Stimulated activated CD8-positive, alpha-beta memory T cell treated with anti-CD3 and anti-CD28 coated beads, Interleukin-15, amount 100 ng/mL, for 48 hours (primary cell): Measurements from ENCODE around the gene SLC12A3.
"Not testable (repeated sequence)": the region's sequence is repeated elsewhere in the genome, so short reads cannot be mapped to it uniquely, and the experiment has no call there.

ENCODE experiments used
- DNase-seq, 2 donors: peaks; one replicate each; pipeline ENCODE4 v3.0.0-alpha.2; 2020; ENCODE audit warnings: low read depth in 2 of 2

SLC12A3 gene

DNA sequence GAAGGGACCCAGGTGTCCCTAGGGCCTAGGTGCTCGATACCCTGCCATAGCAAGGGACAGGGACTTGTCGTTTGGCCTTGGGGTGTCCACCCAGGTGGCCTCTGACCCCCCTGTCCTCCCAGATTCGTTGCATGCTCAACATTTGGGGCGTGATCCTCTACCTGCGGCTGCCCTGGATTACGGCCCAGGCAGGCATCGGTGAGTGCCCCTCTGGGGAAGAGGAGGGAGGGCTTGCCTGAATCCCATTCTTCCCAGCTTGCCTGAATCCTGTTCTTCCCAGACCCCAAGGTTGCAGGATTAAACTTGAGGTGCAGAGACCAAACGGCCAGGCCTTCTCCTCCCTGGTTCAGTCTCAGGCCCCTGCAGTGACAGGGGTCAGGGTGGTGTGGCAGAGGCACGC, 3.2 kb downstream of the SLC12A3 start:
- DNase-seq: no peak

DNA sequence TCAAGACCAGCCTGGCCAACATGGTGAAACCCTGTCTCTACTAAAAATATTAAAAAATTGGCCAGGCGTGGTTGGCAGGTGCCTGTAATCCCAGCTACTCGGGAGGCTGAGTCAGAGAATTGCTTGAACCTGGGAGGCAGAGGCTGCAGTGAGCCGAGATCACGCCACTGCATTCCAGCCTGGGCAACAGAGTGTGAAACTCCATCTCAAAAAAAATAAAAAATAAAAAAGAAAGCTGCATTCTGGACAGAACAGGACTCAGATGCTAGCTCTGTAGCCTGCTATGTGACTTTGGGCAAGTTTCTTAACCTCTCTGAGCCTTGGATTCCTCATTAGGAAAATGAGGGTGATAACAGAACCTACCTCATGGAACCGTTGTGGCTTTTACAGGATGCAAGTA, 3.8 kb downstream of the SLC12A3 start:
- DNase-seq: not testable (repeated sequence)

DNA sequence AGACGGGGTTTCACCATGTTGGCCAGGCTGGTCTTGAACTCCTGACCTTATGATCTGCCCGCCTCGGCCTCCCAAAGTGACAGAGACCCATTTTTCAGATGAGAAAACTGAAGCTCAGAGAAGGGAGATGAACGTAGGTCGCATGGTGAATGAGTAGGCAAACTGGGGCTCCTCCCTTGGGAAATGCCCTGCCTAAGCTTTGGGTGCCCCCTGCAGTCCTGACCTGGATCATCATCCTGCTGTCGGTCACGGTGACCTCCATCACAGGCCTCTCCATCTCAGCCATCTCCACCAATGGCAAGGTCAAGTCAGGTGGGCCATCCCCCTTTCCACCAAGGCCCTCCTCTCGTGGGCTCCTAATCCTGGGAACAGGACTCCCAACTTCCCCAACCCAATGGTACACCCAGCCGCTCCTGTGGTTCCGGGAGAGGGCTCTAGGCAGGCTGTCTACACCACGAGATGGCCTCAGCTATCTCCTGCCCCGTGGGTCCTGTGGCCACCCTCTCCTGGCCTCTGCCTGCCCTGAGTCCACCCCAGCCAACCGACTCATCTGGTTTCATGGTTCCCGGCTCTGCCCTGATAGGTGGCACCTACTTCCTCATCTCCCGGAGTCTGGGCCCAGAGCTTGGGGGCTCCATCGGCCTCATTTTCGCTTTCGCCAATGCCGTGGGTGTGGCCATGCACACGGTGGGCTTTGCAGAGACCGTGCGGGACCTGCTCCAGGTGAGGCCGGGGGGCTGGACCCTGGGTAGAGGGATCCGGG, 4.7 kb downstream of the SLC12A3 start:
- DNase-seq: peak in 1 of 2 donors; percentile 23

DNA sequence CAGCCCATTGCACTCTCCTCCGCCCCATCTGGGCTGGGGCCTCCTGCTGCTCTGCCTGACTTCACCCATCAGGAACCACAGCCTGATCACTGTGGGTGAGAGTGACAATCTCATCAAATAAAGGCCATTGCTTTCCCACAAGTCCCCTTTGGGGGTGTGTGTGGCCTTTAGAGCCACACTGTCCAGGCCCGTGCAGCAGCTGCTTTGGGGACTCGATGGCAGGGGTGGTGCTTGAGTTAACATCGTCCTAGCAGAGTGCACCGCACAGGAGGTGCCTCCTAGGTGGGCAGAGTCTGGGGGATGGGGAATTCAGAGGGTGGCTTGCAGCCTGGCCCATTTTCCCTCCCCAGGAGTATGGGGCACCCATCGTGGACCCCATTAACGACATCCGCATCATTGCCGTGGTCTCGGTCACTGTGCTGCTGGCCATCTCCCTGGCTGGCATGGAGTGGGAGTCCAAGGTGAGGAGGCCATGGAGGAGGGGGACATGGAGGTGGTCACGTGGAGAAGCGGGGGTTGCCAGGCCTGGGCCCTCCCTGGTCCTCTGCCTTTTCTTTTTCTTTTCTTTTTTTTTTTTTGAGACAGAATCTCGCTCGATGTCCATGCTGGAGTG, 5.4 kb downstream of the SLC12A3 start:
- DNase-seq: no peak

DNA sequence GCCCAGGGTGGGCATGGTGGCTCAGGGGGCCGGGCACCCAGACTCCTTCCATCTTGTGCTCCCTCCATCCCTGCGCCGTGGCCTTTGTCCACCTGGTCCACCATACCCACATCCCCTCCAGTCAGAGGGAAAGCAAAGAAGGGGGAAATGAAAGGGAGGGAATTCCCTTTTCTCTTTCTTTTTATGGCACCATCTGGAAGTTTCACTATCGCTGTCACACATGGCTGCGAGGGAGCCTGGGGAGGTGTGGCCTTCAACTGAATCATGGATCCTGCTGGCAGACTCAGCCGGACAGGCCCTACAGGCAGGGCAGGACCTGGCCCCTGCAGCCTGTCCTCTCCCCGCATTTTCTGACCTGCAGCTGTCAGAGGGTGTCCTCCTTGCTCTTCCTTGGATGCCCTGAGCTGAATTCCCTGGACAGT, 6.2 kb downstream of the SLC12A3 start:
- DNase-seq: no peak

DNA sequence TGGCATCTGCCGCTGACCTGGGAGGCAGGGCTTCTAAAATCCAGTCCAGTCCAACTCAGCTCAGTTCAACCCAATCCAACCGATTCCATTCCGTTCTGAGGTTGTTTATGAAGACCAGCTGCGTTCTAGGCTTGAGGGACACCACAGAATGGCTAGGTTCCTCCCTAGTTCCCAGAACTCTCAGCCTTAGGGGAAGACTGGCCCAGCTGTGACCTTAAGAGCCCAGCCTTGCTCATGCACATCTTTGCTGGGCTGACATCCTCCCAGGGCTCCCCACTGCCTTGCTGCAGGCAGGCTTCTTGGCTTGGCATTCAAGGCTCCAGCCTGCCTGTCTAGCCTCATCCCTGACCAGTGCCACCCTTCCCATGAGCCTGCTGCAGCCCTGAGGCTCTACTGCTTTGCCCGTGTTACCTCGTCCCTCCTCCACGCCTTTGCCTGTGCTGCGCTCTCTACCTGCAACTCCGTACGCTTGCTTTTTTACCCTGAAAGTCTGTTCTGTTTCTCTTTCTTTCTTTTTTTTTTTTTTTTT, 7.9 kb downstream of the SLC12A3 start:
- no peak for DNase-seq

DNA sequence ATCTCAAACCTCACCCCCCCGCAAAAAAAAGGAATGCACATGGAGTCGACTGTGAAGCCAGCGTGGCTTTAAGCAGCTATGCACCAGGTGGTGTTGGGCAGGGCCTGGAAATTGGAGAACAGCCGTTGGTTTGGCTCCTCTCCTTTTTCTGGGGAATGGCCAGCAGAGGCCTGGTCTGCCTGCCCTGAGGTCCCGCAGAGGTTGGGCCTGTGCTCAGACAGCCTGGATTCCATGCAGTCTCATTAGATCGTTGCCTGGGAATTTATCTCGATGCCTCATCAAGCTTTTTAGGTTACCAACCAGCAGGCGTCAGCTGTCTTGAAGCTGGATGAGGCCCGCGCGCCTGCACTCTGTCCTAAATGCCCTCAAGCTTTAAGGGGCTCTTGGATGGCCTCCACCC, 9.8 kb downstream of the SLC12A3 start:
- no peak for DNase-seq

DNA sequence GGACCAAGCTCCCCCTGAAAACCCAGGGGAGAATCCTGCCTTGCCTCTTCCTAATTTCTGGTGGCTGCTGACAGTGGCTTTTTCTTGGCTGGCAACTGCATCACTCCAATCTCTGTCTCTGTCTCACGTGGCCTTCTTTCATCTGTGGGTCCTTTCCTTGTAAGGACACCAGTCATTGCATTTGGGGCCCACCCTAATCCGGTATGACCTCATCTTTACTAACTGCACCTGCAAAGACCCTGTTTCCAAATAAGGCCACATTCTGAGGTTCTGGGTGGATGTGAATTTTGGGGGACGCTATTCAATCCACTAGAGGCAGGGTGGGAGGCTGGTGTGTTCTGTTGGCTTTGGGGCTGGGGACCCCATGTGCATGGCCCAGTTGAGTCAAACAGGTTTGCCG, 11.0 kb downstream of the SLC12A3 start:
- no peak for DNase-seq

DNA sequence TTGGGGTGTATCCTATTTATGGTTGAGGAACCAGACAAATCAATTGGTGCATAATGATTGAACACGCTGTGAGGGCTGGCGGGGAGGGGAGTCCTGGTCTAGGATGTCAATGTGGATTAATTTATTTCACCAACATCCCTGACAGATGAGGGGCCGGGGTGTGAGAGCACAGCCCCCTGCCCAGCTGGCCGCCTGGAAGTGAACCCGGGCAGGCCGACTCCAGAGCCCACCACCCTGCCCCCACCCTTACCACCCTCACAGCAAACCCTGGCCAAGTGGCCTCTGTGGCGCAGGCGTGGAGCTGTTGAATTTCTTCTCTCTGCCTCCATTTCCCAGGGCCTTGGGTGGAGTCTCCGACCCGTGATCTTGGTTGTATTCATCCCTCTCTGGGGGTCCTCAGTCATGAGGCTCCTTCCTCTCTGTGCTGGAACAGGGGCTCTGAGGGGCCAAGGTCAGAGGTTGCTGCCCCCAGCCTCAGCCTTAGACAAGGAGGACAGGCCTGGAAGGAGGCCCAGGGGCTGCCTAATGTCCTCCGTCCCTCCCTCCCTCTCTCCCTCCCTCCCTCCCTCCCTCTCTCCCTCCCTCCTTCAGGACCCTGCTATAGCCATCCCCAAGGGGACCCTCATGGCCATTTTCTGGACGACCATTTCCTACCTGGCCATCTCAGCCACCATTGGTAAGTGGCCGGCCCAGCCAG, 12.6 kb downstream of the SLC12A3 start:
- DNase-seq: no peak

DNA sequence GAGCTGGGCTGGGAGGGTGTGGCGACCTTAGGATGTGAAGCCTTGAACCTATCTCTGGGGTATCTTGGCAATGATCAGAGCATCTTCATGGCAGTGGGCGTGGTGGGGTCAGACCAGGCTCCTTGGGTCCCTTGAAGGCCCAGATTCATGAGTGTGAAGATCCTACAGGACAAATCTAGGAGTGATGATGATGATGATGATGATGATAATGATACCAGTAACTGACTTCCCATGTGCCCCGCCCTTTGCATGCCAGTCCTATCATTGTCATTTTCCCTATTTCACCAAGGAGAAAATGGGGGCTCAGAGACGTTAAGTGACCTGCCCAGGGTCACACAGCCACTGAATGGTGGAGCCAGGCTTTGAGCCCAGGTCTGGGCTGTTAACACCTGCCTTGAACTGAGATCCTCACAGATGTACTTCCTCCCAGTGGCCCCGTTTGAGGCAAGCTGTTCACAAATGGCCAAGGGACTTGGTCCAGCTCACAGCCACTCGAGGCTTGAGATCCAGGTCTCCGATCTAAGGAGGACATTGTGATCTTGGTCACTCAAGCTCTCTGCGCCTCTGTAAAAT, 13.4 kb downstream of the SLC12A3 start:
- DNase-seq: no peak

DNA sequence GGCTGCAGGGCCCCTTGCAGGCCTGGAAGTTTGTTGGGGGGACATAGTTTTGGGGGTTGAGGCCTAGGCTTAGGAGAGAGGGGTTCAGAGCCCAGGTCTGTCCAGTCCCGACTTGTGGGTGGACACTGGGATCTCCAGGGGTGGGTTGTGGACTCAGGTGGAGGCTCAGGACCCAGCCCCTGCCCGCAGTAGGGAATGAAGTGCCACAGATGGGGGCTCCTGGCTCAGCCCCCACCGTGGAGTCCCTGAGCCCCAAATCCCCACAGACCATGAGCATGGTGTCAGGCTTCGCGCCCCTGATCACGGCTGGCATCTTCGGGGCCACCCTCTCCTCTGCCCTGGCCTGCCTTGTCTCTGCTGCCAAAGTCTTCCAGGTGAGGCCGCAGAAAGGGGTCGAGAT, 14.3 kb downstream of the SLC12A3 start:
- no peak for DNase-seq

DNA sequence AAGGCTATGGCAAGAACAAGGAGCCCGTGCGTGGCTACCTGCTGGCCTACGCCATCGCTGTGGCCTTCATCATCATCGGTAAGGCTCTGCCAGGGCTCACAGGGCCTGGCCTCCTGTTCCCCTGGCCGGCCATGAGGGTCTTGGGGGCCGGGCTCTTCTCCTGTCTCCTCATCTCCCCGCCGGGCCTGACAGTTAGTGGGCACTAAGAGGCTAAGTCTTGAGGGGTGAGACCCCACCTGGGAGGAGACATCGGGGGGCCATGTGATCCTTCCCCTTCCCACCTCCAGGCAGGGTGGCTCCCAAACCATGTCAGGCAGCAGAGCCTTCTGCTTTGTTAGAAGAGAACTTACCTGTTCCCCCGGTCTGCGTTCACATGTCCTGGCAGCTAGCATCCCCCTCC, 15.2 kb downstream of the SLC12A3 start:
- DNase-seq: no peak

DNA sequence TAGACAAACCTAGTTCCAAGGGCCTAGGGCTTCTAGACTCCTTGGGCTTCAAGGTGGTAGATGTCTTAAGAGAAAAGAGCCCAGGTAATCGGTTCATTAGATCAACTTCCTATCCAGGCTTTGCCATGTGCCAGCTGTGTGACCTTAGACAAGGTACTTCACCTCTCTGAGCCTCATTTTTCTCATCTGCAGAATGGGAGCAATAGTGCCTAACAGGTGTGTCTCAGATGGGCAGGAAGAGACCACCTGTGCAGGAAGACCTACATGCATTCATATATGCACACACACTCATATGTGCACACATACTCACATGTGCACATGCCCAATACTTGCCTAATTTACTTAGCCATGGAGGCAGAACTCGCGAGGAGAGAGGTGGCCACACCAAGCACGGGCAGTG, 15.7 kb downstream of the SLC12A3 start:
- no peak for DNase-seq

DNA sequence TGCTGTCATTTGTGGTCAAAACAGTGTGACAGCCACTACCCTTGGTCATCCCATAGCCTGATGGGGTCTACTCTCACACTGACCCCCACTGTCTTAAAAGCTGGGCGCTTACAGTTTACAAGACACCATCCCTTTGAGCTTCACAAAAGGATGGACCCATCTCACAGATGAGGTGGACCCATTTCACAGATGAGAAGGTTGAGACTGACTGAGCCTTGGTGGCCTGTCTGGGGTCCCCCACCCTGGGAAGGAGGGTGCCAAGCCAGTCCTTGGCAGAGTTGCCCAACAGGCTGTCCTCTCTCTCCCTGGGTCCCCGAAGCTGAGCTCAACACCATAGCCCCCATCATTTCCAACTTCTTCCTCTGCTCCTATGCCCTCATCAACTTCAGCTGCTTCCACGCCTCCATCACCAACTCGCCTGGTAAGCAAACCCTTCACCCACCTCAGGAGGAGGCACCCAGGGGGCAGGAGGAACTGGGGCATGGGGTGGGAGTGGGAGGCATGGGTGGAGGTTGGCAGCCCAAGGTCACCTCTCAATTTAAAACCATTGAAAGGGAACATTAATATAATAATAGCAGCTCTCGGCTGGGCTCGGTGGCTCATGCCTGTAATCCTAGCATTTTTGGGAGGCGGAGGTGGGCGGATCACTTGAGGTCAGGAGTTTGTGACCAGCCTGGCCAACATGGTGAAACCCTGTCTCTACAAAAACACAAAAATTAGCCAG, 17.2 kb downstream of the SLC12A3 start:
- no peak for DNase-seq

DNA sequence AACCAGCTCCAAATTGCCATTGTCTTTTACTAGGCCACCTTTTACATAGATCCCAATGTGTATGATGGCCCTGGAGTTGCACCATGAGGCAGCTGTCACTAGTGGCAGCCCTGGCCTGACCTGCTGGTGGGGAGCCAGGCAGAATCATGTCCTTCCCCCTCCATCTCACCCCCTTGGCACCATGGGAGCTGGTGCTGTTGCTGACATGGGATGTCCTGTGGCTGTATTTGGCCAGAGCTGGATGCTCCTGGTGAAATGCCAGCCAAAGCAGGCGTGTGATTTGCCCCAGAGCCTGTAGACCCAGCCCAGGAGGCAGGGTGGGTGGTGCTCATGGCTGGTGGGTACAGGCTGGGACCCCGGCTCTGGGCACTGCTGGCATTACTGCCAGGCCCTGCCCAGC, 18.6 kb downstream of the SLC12A3 start:
- no peak for DNase-seq

DNA sequence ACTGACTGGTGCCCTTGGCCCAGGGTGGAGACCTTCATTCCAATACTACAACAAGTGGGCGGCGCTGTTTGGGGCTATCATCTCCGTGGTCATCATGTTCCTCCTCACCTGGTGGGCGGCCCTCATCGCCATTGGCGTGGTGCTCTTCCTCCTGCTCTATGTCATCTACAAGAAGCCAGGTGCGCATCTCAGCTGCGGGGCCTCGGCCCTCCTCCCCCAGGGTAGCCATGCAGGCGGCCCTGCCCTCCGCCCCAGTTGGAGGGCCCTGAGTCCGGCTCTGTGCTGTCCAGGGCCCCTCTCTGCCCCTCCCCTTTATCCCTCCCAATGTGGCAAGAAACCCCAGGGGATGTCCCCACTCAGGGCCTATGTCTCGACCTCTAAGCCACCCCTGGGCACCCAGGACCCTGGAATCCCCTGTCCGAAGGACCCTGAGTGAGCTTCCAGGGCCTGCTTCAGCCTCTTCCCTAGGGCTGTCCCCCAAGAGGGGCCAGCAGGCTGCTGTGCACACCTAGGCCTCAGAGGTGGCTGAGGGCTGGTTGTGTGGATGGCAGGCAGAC, 19.1 kb downstream of the SLC12A3 start:
- no peak for DNase-seq

DNA sequence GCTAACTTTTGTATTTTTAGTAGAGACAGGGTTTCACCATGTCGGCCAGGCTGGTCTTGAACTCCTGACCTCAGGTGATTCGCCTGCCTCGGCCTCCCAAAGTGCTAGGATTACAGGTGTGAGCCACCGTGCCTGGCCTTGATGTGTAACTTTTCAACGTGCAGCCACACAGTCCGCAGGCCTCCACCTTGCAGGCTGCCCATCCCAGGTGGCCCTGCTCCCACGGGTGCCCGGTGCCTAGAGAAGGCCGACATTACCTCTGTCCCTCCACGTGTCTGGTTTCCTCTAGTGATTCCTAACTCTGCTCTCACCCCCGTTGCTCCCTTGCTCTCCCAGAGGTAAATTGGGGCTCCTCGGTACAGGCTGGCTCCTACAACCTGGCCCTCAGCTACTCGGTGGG, 19.9 kb downstream of the SLC12A3 start:
- DNase-seq: not testable (repeated sequence)

DNA sequence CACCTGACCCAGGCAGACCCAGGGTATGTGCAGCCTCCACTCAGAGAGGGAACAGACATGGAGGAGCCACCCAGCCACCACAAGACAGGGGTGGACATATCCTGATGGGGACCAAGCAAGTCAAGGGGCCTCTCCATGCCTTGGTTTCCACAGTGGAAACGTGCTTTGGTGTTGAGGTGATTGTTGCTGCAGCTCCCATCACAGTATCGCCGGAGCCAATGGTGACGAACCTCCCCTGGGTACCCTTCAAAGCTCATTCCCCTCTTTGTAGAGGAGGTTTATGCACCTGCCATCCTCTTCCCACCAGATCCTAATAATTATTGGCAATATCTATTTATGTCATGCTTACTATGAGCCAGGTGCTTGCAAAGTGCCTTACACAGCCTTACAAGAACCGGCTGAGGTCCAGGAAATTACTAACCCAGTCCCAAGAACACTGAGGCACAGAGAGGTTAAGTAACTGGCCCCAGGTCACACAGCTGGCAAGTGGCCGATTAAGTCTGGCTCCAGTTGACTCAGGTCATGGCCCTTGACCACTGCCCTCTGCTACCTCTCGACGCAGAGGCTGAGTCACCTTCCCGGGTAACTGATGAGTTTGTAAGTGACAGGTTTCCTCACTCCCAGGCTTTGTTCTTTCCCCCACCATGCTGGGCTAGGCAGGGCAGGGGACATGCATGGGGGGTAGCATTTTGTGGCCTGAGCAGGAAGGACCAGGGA, 20.6 kb downstream of the SLC12A3 start:
- DNase-seq: no peak

DNA sequence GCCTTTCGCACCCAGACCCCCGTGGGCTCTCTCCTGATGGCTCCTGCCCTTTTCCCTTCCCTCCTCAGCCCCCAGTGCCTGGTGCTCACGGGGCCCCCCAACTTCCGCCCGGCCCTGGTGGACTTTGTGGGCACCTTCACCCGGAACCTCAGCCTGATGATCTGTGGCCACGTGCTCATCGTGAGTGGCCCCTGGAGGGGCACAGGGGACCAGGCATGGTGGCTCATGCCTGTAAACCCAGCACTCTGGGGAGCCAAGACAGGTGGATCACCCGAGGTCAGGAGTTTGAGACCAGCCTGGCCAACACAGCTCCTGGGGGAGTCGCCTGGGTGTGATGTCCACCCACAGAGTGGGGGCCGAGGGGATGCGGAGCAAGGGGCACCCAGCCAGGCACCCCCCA, 21.3 kb downstream of the SLC12A3 start:
- DNase-seq: no peak

DNA sequence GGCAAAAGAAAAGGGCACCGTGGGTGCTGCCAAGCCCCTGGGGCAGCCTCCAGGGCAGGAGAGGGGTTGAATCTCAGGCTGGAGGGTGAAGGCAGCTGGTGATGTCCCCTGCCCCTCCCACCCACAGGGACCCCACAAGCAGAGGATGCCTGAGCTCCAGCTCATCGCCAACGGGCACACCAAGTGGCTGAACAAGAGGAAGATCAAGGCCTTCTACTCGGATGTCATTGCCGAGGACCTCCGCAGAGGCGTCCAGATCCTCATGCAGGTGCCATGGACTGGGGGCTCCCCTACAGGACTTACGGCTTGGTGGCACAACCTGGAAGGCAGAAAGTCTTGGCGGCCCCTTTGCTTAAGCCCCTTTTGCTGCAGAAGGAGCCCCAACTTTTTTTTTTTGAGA, 21.8 kb downstream of the SLC12A3 start:
- DNase-seq: no peak

DNA sequence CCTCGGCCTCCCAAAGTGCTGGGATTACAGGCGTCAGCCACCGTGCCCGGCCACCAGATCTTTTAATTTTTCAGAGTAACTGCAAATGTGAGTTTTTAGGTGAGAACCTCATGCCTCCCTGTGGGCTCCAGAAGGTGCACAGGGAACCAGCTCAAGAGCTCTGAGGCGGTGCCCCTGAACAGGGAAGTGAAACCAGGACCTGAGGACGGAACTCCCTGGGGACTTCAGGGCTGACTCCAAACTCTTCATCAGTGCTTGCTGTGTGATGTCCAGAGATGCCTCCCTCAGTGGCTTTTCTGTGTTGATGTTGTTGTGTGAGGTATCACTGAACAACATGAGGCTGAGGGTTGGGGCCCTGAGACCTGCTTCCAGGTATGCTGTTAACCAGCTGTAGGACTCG, 23.8 kb downstream of the SLC12A3 start:
- no peak for DNase-seq
